ENCODE data around the gene CAPG.
"Not testable (repeated sequence)": the region's sequence is repeated elsewhere in the genome, so short reads cannot be mapped to it uniquely, and the experiment has no call there.

CAPG gene, protein sequence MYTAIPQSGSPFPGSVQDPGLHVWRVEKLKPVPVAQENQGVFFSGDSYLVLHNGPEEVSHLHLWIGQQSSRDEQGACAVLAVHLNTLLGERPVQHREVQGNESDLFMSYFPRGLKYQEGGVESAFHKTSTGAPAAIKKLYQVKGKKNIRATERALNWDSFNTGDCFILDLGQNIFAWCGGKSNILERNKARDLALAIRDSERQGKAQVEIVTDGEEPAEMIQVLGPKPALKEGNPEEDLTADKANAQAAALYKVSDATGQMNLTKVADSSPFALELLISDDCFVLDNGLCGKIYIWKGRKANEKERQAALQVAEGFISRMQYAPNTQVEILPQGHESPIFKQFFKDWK

DNA sequence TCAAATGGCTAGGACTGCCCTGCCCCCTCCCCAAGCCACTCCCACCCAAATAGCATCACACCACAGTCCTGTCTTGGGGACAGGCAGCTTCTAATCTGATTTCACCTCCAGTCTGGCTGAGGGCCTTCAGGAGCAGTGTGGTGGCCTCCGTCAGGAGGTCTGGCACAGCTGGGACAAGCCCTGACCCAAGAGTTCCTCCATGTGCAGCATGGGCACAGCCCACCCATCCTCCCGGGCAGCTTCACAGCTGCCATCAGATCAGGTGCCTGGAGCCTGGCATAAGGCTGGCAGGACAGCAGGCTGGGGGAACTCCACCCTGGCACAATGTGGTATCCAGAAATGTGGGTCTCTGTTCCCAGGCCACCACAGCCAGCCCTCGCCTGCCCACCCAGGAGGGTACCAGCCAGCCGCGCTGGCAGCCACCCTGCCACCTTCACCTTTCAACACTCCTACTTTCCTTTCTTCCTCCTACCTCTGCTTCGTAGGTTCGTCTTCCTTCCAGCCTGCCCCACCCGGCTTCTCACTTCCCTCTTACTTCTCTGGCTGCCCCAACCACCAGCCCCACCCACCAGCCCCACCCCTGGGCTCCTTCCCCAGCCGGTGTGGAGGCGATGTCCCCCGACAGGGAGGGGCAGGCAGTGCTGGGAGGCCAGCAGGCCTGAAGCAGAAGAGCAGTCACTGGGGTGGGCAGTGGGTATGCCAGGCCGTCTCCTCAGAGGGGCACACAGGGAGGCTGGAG is at the start of gene CAPG:
CAPG (minus strand) TSS at position 522 of the 739 bp plus-strand sequence. CDS start 8,221 bp downstream, outside the sequence.
- H3K4me3 ChIP-seq (ENCODE audit: low read depth, low read length), result no peak within 1 kb of the TSS

DNA sequence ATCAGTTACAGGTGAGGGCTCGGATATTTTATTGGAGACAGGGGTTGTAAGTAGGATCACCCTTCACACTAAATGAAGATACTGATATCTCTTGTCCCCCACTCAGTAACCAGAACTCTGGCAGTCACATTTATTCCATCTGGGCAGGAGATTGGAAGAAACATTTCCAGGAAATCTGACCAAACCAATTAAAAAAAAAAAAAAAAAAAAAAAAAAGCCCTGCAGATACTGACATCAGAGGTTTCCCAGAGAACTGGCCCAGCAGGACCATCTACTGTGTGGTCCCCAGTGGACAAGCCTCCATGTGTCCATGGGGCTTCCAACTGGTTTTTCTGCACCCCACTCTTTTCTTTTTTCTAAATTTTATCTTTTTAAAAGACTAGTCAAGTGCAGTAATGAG is 49.6 kb upstream of the CAPG start:
- H3K4me3 ChIP-seq (ENCODE audit: low read depth, low read length), result no peak overlapping the region

DNA sequence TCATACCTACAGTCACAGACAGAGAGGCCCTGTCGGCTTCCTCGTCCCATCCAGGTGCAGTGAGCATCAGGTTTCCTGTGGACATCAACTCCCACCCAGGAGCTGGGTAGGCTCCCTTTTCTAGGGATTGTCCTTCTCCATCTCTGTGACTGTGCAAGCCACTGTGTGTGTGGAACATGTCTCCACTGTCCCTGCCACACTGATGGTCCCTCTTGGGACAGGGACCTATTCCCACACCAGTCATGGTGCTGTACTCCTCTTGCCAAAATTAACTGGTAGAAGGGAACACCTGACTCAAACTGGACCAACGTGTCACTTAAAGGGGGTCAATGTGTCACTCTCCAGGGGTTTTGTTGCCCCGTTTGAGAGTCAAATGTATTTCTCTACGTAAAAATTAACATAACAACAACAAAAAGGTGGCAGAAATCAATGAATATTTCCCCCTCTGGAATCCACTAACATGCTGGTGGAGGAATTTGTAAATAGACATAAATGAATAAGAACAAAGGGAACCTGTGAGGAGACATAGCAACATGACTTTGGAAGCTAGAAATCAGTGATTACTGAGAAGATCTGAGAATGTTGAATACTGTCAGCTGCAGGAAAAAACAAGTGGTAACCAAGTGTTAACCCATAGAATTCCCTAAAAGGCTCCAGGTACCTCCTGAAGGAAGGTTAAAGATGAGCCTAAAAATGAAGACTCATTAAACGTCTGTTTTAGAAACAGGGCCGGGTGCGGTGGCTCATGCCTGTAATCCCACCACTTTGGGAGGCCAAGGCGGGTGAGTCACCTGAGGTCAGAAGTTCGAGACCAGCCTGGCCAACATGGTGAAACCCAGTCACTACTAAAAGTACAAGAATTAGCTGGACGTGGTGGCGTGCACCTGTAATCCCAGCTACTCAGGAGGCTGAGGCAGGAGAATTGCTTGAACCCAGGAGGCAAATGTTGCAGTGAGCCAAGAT is 48.7 kb upstream of the CAPG start:
- H3K4me3 ChIP-seq (ENCODE audit: low read depth, low read length), result no peak overlapping the region

DNA sequence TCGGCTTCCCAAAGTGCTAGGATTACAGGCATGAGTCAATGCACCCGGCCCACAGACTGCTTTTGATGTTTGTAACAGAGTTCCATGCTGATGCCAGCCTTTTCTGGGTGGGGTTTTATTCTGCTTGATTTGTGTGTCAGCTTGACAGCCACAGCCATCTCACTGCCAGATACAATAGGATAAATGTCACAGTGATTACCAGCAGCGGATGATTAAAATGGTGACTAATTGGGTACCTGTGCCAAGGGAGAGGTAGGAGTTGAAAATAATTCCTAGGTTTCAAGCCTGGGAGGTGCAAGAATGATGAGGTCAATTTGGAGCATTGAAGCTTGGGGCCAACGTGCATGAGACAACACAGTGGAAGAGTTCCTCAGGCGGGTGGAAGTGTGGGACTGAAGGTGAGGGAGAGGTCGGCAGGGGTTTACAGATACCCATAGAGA is 47.7 kb upstream of the CAPG start:
- no peak overlapping the region for H3K4me3 ChIP-seq (ENCODE audit: low read depth, low read length)

DNA sequence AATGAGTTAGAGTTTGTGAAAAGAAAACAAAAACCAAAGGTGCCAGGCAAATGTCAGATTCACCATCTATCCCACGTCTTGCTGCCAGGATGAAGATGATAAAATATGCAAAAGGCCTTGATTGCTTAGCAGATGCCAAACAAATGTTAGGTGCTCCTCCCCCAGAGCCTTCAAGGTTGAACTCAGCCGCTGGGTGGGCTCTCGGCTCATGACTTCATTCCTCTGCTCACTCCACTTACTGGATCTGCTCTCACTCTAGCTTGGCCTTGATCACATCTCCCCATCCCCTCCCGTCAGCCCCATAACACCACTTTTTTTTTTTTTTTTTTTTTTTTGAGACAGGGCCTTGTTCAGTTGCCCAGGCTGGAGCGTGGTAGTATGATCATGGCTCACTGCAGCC is 46.9 kb upstream of the CAPG start:
- H3K4me3 ChIP-seq (ENCODE audit: low read depth, low read length), result no peak overlapping the region

DNA sequence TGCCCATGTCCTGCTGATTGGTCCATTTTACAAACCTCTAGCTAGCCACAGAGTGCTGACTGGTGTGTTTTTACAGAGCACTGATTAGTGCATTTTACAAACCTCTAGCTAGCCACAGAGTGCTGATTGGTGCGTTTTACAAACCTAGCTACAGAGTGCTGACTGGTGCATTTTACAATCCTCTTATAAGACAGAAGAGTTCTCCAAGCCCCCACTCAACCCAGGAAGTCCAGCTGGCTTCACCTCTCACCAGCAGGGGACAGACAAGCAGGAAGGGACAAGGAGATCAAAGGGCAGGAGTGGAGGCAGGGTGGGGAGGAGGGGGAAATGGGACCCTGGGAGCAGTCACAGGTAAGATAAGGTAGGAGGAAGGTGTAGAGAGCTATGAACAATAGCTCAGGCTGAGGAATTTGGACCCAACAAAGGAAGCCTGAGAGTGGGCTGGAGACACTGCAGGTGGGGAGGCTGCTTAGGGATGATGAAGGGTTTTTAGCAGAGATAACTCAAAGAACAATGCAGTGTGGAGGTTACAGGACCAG is 45.5 kb upstream of the CAPG start:
- H3K4me3 ChIP-seq (ENCODE audit: low read depth, low read length), result no peak overlapping the region

DNA sequence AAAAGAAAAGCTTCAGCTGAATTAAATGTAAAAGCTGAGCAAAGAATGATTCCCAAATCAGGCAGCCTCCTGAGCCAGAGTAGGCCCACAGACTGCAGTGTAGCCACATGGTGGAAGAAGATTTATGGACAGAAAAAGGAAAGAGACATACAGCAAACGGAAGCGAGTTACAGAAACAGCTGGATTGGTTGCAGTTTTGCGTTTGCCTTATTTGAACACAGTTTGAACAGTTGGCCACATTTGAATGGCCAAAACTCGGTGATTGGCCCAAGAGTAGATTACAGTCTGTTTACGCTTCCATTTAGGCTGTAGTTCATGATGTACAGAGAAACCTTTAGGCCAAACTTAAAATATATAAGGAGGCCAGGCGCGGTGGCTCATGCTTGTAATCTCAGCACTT is 43.4 kb upstream of the CAPG start:
- no peak overlapping the region for H3K4me3 ChIP-seq (ENCODE audit: low read depth, low read length)

DNA sequence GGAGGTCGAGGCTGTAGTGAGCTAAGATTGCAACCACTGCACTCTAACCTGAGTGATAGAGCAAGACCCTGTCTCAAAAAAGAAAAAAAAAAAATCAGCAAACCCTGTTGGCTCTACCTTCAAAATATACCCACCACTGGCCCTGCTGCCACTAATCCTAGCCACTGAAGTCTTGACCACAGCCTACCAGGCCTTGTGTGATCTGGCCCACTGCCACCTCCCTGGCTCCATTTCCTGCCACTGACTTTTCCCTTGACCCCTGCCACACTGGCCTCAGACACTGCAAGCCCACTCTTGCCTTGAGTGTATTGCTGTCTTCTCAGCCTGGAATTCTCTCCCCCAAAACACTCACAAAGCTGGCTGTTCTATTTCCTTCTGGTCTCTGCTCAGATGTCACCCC is 42.1 kb upstream of the CAPG start:
- H3K4me3 ChIP-seq (ENCODE audit: low read depth, low read length), result no peak overlapping the region

DNA sequence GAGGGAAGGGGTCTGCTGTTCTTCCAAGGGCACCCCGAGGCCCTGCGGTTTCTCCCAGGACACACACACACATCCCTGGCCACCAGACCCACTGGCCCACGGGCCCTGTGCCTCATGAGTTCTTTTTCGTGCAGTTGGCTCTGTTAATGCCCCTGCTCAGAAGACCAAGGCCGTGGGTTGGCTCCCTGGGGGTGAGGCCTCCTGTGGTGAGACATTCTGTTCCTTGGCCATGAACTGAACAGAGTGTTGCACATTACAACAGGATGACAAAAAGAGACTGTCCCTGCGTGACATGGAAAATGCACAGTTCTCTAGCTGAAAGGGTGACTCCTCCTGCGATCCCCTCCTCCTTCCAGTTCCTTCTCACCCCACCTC is 39.0 kb upstream of the CAPG start:
- no peak overlapping the region for H3K4me3 ChIP-seq (ENCODE audit: low read depth, low read length)

DNA sequence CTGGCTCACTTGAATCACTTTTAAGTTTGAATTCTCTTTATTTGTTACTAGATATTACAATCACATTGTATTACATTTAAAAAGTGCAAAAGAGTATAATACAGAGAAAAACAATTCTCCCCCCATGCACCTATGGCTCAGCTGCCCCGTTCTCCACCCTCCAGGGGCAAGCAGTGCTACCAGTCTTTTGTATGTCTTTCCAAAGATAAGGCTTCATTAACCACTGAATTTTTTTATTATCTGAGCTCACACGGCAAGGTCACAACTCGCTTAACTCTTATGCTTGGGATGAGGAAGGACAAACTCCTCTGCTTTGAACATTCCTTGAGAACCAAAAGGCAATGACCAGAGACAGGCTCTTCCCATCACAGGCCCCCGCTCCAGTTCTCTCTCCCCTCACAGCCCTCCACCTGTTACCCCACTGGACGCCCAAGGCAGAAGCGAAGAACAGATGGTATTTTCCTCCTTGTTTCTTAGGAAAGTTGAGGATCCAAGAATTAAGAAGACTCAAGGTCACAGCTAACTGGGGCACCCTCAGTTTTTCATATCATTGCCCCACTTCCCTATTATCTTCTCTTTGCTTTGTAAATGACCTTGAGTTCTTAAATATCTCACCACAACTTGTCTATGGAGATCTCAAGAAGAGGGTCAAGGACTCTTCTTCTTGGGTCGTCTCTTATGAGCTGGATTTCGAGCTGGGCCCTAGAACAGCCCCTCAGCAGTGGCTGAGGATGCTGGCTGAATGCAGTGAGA is 38.5 kb upstream of the CAPG start:
- no peak overlapping the region for H3K4me3 ChIP-seq (ENCODE audit: low read depth, low read length)

DNA sequence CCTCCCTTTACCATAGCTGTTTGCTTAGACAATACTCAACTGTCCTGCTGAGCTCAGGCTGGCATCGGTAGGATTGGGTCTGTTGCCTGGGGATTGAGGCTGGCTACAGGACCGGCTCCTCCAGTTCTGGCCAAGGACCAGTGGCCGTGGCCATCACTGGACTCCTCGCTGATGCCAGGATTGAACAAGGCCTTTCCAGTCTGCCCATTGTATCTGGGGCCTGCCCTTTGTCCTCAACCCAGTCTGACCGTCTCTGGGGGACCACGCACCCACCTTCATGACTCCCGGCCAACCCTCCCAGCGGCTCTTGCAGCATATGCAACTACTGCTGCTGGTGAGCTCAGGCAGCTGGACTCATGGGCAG is 37.0 kb upstream of the CAPG start:
- no peak overlapping the region for H3K4me3 ChIP-seq (ENCODE audit: low read depth, low read length)

DNA sequence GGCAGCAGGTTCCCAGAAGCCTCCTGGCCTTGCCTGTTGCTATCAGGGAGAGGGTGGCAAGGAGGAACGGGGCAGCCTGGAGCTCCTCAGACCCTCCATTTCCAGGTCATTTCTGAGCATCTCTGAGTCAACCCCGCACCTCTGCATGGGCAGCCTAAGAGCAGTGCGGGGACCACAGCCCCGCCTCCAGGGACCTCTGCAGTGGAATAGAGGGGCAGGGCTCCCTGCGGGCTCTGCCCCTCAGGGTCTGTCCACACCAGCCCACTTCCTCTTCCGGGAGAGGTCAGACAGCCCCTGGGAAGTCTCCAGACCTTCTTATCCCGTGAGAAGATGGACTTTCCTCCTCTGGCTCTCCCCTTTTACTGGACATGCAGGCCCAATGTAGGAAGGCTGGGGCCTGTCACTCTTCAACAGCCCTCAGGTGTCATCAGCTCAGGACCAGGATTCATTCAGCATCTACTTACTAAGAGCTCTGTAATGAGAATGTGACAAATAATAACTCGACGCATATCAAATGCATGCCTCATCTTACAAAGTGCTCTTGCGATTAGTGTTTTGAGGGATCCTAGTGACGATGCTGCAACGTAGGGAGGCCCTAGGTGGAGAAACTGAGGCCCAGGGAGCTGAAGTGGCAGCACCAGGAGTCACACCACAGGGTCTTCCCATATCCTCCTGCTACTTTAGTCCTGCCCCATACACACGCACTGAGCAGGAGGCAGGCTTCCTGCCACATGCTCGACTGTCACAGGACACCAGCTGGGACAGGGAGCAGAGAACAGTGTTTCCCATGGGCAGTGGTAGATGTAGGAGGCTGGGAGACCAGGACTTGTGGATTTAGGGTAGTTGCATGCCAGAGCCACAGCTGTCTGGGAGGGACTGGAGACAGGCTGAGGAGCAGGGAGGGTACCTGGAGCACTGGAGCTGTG is 36.4 kb upstream of the CAPG start:
- H3K4me3 ChIP-seq (ENCODE audit: low read depth, low read length), result no peak overlapping the region

DNA sequence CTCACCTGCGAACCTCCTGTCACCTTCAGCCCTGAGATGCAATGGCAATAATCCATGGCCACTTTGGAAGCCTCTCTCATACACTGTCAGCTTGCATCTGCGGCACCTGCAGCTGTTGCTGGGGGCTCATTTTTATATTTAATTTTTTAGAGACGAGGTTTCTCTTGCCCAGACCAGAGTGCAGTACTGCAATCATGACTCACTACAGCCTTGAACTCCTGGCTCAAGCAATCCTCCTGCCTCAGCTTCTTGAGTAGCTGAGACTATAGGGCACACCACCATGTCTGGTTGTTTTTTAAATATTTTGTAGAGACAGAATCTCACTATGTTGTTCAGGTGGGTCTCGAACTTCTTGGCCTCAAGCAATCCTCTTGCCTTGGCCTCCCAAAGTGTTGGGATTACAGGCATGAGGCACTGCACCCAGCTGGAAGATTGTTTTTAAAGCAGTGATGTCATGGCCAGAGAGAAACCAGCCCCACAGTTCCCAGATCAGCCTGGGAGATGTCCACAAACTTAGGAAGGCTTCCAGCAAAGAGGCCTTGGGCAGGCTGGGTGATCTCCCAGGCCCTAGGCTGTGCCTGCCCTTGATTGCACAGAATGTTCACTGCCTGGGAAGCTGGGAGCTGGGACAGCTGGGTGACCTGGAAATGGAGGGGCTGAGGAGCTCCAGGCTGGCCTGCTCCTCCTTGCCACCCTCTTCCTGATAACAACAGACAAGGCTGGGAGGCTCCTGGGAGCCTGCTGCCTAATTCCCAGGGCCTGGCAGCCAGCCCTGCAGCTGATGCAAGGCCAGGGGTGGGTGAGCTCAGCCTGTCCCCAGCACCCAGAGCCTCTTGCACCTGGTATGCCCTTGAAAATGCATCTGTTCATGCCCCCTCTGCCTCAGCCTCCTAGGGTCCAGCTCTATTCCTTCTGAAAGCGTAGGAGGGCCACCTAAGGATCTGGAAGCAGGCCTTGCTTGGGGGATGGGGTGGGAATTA is 35.4 kb upstream of the CAPG start:
- no peak overlapping the region for H3K4me3 ChIP-seq (ENCODE audit: low read depth, low read length)

DNA sequence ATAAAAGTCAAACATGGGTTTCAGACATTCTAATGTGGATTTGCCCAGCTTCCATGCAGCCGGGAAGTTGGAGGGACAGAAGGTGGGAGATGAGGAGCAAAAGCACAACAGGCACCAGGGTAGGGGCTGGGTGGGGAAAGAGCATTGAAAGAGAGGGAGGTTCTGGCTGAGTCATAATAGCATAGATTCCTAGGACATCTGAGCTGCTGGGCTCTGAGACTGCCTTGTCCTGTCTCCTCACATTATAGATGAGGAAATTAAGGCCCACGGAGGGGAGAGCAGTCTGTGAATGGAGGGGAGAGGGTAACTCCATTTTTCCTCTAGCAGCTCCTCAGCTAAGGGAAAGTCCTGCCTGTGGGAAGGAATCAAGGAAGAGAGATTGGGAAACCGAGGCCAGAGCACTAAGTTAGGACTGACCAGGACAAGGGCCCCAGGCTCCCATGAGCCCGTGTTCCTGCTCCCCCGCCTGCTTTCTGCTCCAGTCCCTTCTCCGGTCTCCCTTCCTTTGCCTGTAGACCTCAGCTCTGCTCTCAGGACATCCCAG is 34.5 kb upstream of the CAPG start:
- H3K4me3 ChIP-seq (ENCODE audit: low read depth, low read length), result no peak overlapping the region

DNA sequence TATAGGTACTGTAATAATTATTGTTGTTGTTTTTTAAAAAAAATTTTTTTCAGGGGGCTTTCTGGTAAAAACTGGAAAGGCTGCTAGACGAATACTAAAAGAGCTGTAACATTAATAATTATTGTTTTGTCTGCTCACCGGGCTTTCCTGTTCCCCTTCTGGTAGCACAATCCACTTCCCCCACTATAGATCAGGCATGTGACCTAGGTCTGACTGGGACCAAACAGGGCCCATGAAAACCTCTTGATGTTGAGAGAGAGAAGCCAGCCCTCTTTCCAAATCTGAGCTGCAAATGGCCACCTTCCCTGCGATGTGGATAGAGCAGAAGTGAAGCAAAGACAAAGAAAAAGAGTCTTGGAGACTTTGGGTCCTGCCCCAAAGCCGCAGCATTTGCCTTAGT is 31.7 kb upstream of the CAPG start:
- H3K4me3 ChIP-seq (ENCODE audit: low read depth, low read length), result no peak overlapping the region

DNA sequence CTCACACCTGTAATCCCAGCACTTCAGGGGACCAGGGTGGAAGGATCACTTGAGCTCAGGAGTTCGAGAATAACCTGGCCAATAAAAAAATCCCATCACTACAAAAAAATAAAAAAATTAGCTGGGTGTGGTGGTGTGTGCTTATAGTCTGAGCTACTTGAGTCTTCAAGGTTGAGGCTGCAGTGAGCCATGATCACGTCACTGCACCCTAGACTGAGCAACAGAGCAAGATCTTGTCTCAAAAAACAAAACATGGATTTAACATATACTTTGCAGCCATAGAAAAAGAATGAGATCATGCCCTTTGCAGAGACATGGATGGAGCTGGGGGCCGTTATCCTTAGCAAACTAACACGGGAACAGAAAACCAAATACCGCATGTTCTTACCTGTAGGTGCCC is 30.6 kb upstream of the CAPG start:
- no peak overlapping the region for H3K4me3 ChIP-seq (ENCODE audit: low read depth, low read length)

DNA sequence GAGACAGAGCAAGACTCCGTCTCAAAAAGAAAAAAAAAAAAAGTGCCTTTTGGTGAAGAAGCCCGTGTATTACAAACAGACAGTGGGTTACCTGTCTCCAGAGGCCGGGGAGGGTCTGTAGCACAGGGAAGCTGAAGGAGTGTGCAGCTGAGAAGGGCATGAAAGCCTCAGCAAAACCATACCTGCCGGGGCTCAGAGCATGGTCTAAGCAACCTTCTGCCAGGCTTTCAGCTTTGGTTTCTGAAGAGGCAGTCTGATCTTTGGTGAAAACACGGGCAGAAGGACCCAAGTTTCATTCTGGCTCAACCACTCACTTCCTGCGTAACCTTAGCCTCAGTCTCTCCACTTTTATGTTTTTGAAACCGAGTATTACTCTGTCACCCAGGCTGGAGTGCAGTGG is 29.8 kb upstream of the CAPG start:
- no peak overlapping the region for H3K4me3 ChIP-seq (ENCODE audit: low read depth, low read length)

DNA sequence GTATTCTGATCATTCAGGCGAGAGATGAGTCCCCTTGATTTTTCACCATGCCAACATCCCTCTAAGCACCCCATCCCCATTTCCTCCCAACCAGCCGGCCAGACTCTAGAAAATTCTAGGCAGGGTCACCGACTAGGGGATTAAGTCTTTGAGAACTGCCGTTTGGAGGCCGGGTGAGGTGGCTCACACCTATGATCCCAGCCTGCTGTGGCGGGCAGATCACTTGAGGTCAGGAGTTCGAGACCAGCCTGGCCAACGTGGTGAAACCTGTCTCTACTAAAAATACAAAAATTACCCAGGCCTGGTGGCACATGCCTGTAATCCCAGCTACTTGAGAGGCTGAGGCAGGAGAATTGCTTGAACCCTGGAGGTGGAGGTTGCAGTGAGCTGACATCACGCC is 29.4 kb upstream of the CAPG start:
- H3K4me3 ChIP-seq (ENCODE audit: low read depth, low read length), result not testable (repeated sequence)
